CD14-positive monocyte (primary cell): ENCODE data around the gene PAQR5. TPM values are rescaled to one million over a fixed set of nuclear protein-coding genes. Genes with fewer than 3 reads are reported as not detected.

Experiments
- DNase-seq, 3 donors: peaks; one replicate each; pipeline ENCODE4 v3.0.0-alpha.2; 2011 to 2022
- H2AFZ ChIP-seq: 2 replicates; pipeline ENCODE4 v1.6.0; 2012; ENCODE audit warnings: mild to moderate bottlenecking, low read depth, low read length, inconsistent platforms; ENCODE audit not compliant: insufficient read depth, poor library complexity, severe bottlenecking
- H3K27ac ChIP-seq, 2 donors: 1 replicate in 1 of 2; 2 replicates in 1 of 2; pipeline ENCODE4 v1.5.1; 2012 to 2013; ENCODE audit warnings: low read length in 2 of 2, control low read depth in 1 of 2, inconsistent platforms in 1 of 2, low read depth in 1 of 2, mild to moderate bottlenecking in 1 of 2
- H3K27me3 ChIP-seq, 2 donors: one replicate each; pipeline versions ENCODE4 v1.6.0 to v1.6.1; 2011 to 2013; ENCODE audit warnings: low read length in 2 of 2; ENCODE audit not compliant: control insufficient read depth in 2 of 2, insufficient read depth in 2 of 2
- H3K36me3 ChIP-seq, 2 donors: replicated peaks in 1 of 2; 1 replicate in 1 of 2; 2 replicates in 1 of 2; pipeline versions ENCODE4 v1.5.1 to v1.6.1; 2012 to 2013; ENCODE audit warnings: low read length in 2 of 2, control low read depth in 1 of 2, inconsistent platforms in 1 of 2, mild to moderate bottlenecking in 1 of 2; ENCODE audit not compliant: insufficient read depth in 2 of 2, control insufficient read depth in 1 of 2
- H3K4me1 ChIP-seq, 2 donors: 1 replicate in 1 of 2; 2 replicates in 1 of 2; pipeline versions ENCODE4 v1.5.1 to v1.6.1; 2012 to 2013; ENCODE audit warnings: low read length in 2 of 2, control low read depth in 1 of 2, inconsistent platforms in 1 of 2, mild to moderate bottlenecking in 1 of 2, moderate library complexity in 1 of 2; ENCODE audit not compliant: insufficient read depth in 2 of 2, control insufficient read depth in 1 of 2
- H3K4me2 ChIP-seq: replicated peaks from 2 replicates; pipeline ENCODE3; 2012; ENCODE audit warnings: low read length, moderate library complexity, mild to moderate bottlenecking; ENCODE audit not compliant: poor library complexity, severe bottlenecking; ENCODE audit errors: extremely low read depth
- H3K4me3 ChIP-seq, 3 experiments: fragments of 200-600 bp in 1 of 3; sonication (generic) in 1 of 3; replicated peaks in 1 of 3; 1 replicate in 2 of 3; 2 replicates in 1 of 3; pipeline ENCODE4 v1.5.1; 2011 to 2013; ENCODE audit warnings: low read length in 3 of 3, mild to moderate bottlenecking in 3 of 3, control low read depth in 2 of 3, low read depth in 2 of 3, inconsistent platforms in 1 of 3, moderate library complexity in 1 of 3
- H3K79me2 ChIP-seq: 2 replicates; pipeline ENCODE4 v1.6.0; 2012; ENCODE audit warnings: mild to moderate bottlenecking, control low read depth, inconsistent platforms, low read length, moderate library complexity; ENCODE audit not compliant: insufficient read depth
- H3K9ac ChIP-seq: 2 replicates; pipeline ENCODE4 v1.6.0; 2017; ENCODE audit warnings: low read length, mild to moderate bottlenecking; ENCODE audit not compliant: insufficient read depth, poor library complexity, severe bottlenecking
- H3K9me3 ChIP-seq, 2 donors: replicated peaks in 1 of 2; 1 replicate in 1 of 2; 2 replicates in 1 of 2; pipeline versions ENCODE4 v1.5.1 to v1.6.1; 2012 to 2013; ENCODE audit warnings: low read length in 2 of 2, control low read depth in 1 of 2; ENCODE audit not compliant: control insufficient read depth in 1 of 2, insufficient read depth in 1 of 2
- H4K20me1 ChIP-seq: 2 replicates; pipeline ENCODE4 v1.6.0; 2012; ENCODE audit warnings: mild to moderate bottlenecking, low read length, control low read depth, moderate library complexity; ENCODE audit not compliant: insufficient read depth
- H3K27ac Mint-ChIP-seq, 7 donors: one replicate each; pipeline ENCODE4 v1.8.0; 2020; ENCODE audit warnings: mild to moderate bottlenecking in 7 of 7, mixed read lengths in 7 of 7, moderate library complexity in 6 of 7, inconsistent platforms in 2 of 7
- H3K27me3 Mint-ChIP-seq, 3 donors: one replicate each; pipeline ENCODE4 v1.8.0; 2021 to 2022; ENCODE audit warnings: low read depth in 3 of 3, mild to moderate bottlenecking in 3 of 3, mixed read lengths in 3 of 3, moderate library complexity in 3 of 3, inconsistent platforms in 1 of 3
- H3K36me3 Mint-ChIP-seq, 2 donors: one replicate each; pipeline ENCODE4 v1.8.0; 2020; ENCODE audit warnings: mixed read lengths in 2 of 2, inconsistent platforms in 1 of 2, mild to moderate bottlenecking in 1 of 2
- H3K4me1 Mint-ChIP-seq: one replicate; pipeline ENCODE4 v1.8.0; 2020; ENCODE audit warnings: mild to moderate bottlenecking, mixed read lengths
- H3K4me3 Mint-ChIP-seq, 2 donors: one replicate each; pipeline ENCODE4 v1.8.0; 2020; ENCODE audit warnings: mild to moderate bottlenecking in 2 of 2, mixed read lengths in 2 of 2, moderate library complexity in 1 of 2
- H3K9me3 Mint-ChIP-seq, 7 donors: one replicate each; pipeline ENCODE4 v1.8.0; 2020 to 2022; ENCODE audit warnings: mixed read lengths in 7 of 7, mild to moderate bottlenecking in 6 of 7, moderate library complexity in 6 of 7, inconsistent platforms in 2 of 7
- CTCF ChIP-seq: fragments of 200-600 bp; IDR thresholded peaks from one replicate; pipeline ENCODE4 v1.8.0; 2022; ENCODE audit warnings: antibody characterized with exemption, mild to moderate bottlenecking
- WGBS: methylation state at CpG from one replicate; pipeline ENCODE4 v1.1.5; 2013; ENCODE audit warnings: missing lambda C conversion rate; ENCODE audit not compliant: insufficient coverage; 5-methylcytosine and 5-hydroxymethylcytosine counted together
- intact Hi-C, 2 donors: fragments of 100-400 bp; cut with micrococcal nuclease; formaldehyde crosslinking; loops; one replicate each; pipeline versions ENCODE4 v1.15.0 to v1.15.1; 2023
- polyA plus RNA-seq, 3 donors: library from polyadenylated mRNA; depleted of rRNA in 1 of 3; unstranded in 2 of 3; stranded (reverse) in 1 of 3; fragments of 300-500 nt in 2 of 3; fragments of >200 nt in 1 of 3; fragmentation: Illumina TruSeq in 2 of 3; gene quantifications; 1 replicate in 2 of 3; 2 replicates in 1 of 3; pipeline ENCODE4 v1.2.3, GENCODE V29; 2012 to 2021

The PAQR5 gene
- polyA plus RNA-seq, 3 donors: not detected

GRCh38 chr15:69405110-69405509 lies 106.4 kb downstream of the PAQR5 start:
- Mint-ChIP-seq H3K9me3 (no peaks in the 10 kb centered on the region), H3K4me3 (no peak overlapping the region), H3K27me3 (peaks cover 0 to 7% (median 3%) of the 10 kb centered on the region in 3 donors), H3K27ac (no peak overlapping the region), H3K36me3 (no peaks in the 10 kb centered on the region), H3K4me1 (no peaks in the 10 kb centered on the region)
- no peaks in the 10 kb centered on the region for H3K4me1 ChIP-seq
- H3K4me2 ChIP-seq: no peak overlapping the region
- no peak for TF ChIP-seq CTCF
- H2AFZ ChIP-seq: no peak overlapping the region
- H4K20me1 ChIP-seq: no peaks in the 10 kb centered on the region
- H3K27ac ChIP-seq: no peak overlapping the region
- no peak overlapping the region for H3K9ac ChIP-seq
- H3K79me2 ChIP-seq: no peaks in the 10 kb centered on the region
- WGBS: no CpG with 5 or more reads among the region's 3 CpGs
- intact Hi-C loops: no loop called here
- no peaks in the 10 kb centered on the region for H3K9me3 ChIP-seq
- DNase-seq: no peak
- H3K4me3 ChIP-seq: no peak overlapping the region
- H3K27me3 ChIP-seq: no peaks in the 10 kb centered on the region
- H3K36me3 ChIP-seq: no peaks in the 10 kb centered on the region

GRCh38 chr15:69407719-69408400 lies 109.1 kb downstream of the PAQR5 start:
- Mint-ChIP-seq H3K36me3 (no peaks in the 10 kb centered on the region), H3K4me3 (no peak overlapping the region), H3K27ac (no peak overlapping the region), H3K9me3 (no peaks in the 10 kb centered on the region), H3K27me3 (peaks cover 0 to 4% (median 2%) of the 10 kb centered on the region in 3 donors), H3K4me1 (no peaks in the 10 kb centered on the region)
- Histone ChIP-seq H3K9ac (no peak overlapping the region), H3K4me1 (no peaks in the 10 kb centered on the region), H3K79me2 (no peaks in the 10 kb centered on the region), H3K36me3 (no peaks in the 10 kb centered on the region), H3K27me3 (no peaks in the 10 kb centered on the region), H3K27ac (no peak overlapping the region), H2AFZ (no peak overlapping the region), H4K20me1 (no peaks in the 10 kb centered on the region), H3K4me2 (no peak overlapping the region), H3K9me3 (no peaks in the 10 kb centered on the region), H3K4me3 (no peak overlapping the region)
- intact Hi-C loops: no loop called here
- no peak for DNase-seq
- 100% methylated on average over 1 of the region's 3 CpGs for WGBS
- TF ChIP-seq CTCF: no peak
